Subcutaneous adipose tissue (tissue), 4 donors: ENCODE data around the gene MRTFB. TPM values are rescaled to one million over a fixed set of nuclear protein-coding genes. Genes with fewer than 3 reads are reported as not detected.

ENCODE experiments used
- CTCF ChIP-seq: fragments of 450-650 bp; IDR thresholded peaks from one replicate; pipeline ENCODE4 v1.5.1; 2016; ENCODE audit warnings: low read depth, mild to moderate bottlenecking, control low read depth, antibody characterized with exemption, moderate library complexity
- total RNA-seq, 4 donors: library from RNA; depleted of rRNA; stranded (reverse); fragments of >200 nt; gene quantifications; one replicate each; pipeline ENCODE4 v1.1.0, GENCODE V29; 2016

The MRTFB gene
- total RNA-seq, 4 donors from 2014 or later: 48.1 to 92.1 (median 66.9) TPM

- no peak for TF ChIP-seq CTCF
These were observed 236.6 kb downstream of the MRTFB start for GRCh38 chr16:14307527-14308367.

GRCh38 chr16:14308368-14308723, 237.2 kb downstream of the MRTFB start:
- TF ChIP-seq CTCF: no peak

GRCh38 chr16:14309001-14309886, 238.1 kb downstream of the MRTFB start:
- TF ChIP-seq CTCF: no peak

GRCh38 chr16:14309906-14310305, 238.8 kb downstream of the MRTFB start:
- no peak for TF ChIP-seq CTCF

GRCh38 chr16:14310519-14310991, 239.4 kb downstream of the MRTFB start:
- TF ChIP-seq CTCF: no peak

GRCh38 chr16:14314116-14314515, 243.0 kb downstream of the MRTFB start:
- no peak for TF ChIP-seq CTCF

- TF ChIP-seq CTCF: no peak
These were observed 244.7 kb downstream of the MRTFB start for GRCh38 chr16:14315683-14316320.
